Activated CD8-positive, alpha-beta T cell treated with anti-CD3 and anti-CD28 coated beads, Interleukin-2, amount 10 ng/mL, durations not matched to agents 7 days and 5 days (primary cell): ENCODE data around the gene KCNF1. TPM values are rescaled to one million over a fixed set of nuclear protein-coding genes. Genes with fewer than 3 reads are reported as not detected.

ENCODE experiments used
- ATAC-seq: fragments of 150-1000 bp; cut with Tn5 transposase; one replicate; pipeline ENCODE4 v1.10.0; 2021; ENCODE audit warnings: moderate library complexity
- CTCF ChIA-PET: fragments of 350-600 bp; sonication (Branson Sonifier 250); formaldehyde crosslinking; loops from one replicate; lab custom pipeline; 2021; ENCODE audit warnings: antibody characterized with exemption; lab: Charles Lee
- POLR2A ChIA-PET: fragments of 350-600 bp; sonication (Branson Sonifier 250); formaldehyde crosslinking; loops from one replicate; lab custom pipeline; 2021; ENCODE audit warnings: antibody characterized with exemption; lab: Charles Lee
- DNase-seq: peaks from one replicate; pipeline ENCODE4 v3.0.0-alpha.2; 2020
- H3K27ac Mint-ChIP-seq: one replicate; pipeline ENCODE4 v1.8.0; 2021; ENCODE audit warnings: mild to moderate bottlenecking, mixed read lengths
- H3K27me3 Mint-ChIP-seq: one replicate; pipeline ENCODE4 v1.8.0; 2021; ENCODE audit warnings: low read depth, mixed read lengths
- H3K36me3 Mint-ChIP-seq: one replicate; pipeline ENCODE4 v1.8.0; 2021; ENCODE audit warnings: low read depth, mixed read lengths
- H3K4me1 Mint-ChIP-seq: one replicate; pipeline ENCODE4 v1.8.0; 2021; ENCODE audit warnings: low read depth, mixed read lengths
- H3K4me3 Mint-ChIP-seq: one replicate; pipeline ENCODE4 v1.8.0; 2021; ENCODE audit warnings: mild to moderate bottlenecking, mixed read lengths
- H3K9me3 Mint-ChIP-seq: one replicate; pipeline ENCODE4 v1.8.0; 2022; ENCODE audit warnings: mixed read lengths; ENCODE audit not compliant: insufficient read depth
- total RNA-seq, 2 experiments: library from RNA; stranded (reverse); gene quantifications; one replicate each; pipeline ENCODE4 v1.2.3, GENCODE V29; 2021

Gene KCNF1, protein sequence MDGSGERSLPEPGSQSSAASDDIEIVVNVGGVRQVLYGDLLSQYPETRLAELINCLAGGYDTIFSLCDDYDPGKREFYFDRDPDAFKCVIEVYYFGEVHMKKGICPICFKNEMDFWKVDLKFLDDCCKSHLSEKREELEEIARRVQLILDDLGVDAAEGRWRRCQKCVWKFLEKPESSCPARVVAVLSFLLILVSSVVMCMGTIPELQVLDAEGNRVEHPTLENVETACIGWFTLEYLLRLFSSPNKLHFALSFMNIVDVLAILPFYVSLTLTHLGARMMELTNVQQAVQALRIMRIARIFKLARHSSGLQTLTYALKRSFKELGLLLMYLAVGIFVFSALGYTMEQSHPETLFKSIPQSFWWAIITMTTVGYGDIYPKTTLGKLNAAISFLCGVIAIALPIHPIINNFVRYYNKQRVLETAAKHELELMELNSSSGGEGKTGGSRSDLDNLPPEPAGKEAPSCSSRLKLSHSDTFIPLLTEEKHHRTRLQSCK
- total RNA-seq, result not detected

GRCh38 chr2:10911291-10912075, at the start of gene KCNF1:
Gene KCNF1, plus strand, starts transcription at chr2:10911934. Its CDS starts 493 bp downstream, at chr2:10912427.
- no peak within 1 kb of the TSS for H3K27ac Mint-ChIP-seq
- H3K4me3 Mint-ChIP-seq, result no peak within 1 kb of the TSS
- ChIA-PET CTCF (no interaction called here), POLR2A (no interaction called here)
- H3K9me3 Mint-ChIP-seq, result no peaks in the 10 kb centered on the region
- no peak for DNase-seq
- H3K36me3 Mint-ChIP-seq, result no peaks in the 10 kb centered on the region
- peaks cover 27% of the 10 kb centered on the region for H3K27me3 Mint-ChIP-seq
- ATAC-seq, result no peak
- no peaks in the 10 kb centered on the region for H3K4me1 Mint-ChIP-seq

GRCh38 chr2:10862330-10862729, 49.4 kb upstream of the KCNF1 start:
- Mint-ChIP-seq H3K36me3 (no peaks in the 10 kb centered on the region), H3K27me3 (peaks cover 43% of the 10 kb centered on the region), H3K4me1 (peaks cover 30% of the 10 kb centered on the region), H3K4me3 (no peak overlapping the region), H3K27ac (no peak overlapping the region), H3K9me3 (no peaks in the 10 kb centered on the region)
- ATAC-seq (no peak), DNase-seq (no peak)
- ChIA-PET POLR2A (no interaction called here), CTCF (interaction anchor here (0.9 kb wide), 1 partner anchor 30 kb away, joined by 3 read pairs; no protein-coding TSS in a partner anchor)

DNA sequence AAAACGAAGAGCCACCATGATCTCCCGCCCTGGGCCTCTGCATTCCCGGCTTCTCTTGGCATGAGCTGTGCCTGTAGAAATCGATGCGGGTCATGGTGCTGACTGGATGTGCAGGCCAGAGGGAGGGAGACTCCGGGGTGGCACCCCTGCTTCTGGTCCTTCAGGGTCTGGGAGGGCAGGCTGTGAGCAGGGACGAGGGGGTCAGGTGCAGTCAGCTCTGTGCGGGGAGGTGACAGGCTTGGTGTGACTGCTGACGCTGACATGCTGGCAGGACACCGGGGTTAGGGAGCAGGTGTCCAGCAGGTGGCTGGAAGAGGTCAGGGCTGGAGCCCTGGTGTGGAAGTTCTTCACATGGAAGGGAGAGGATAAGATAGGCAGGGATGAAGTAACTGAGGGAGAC, 48.7 kb upstream of the KCNF1 start:
- no peaks in the 10 kb centered on the region for H3K36me3 Mint-ChIP-seq
- ChIA-PET CTCF (interaction anchor here (0.9 kb wide), 1 partner anchor 30 kb away, joined by 3 read pairs; no protein-coding TSS in a partner anchor), POLR2A (no interaction called here)
- no peak overlapping the region for H3K4me3 Mint-ChIP-seq
- H3K4me1 Mint-ChIP-seq, result peaks cover 30% of the 10 kb centered on the region
- ATAC-seq (no peak), DNase-seq (no peak)
- H3K27ac Mint-ChIP-seq, result no peak overlapping the region
- H3K27me3 Mint-ChIP-seq, result peaks cover 41% of the 10 kb centered on the region
- H3K9me3 Mint-ChIP-seq, result no peaks in the 10 kb centered on the region

GRCh38 chr2:10863837-10864236, 47.9 kb upstream of the KCNF1 start:
- ChIA-PET CTCF (interaction anchor here (1.4 to 1.7 kb wide), 2 partner anchors 28 to 31 kb away, joined by 4 to 6 read pairs; no protein-coding TSS in a partner anchor), POLR2A (no interaction called here)
- H3K27me3 Mint-ChIP-seq, result peaks cover 41% of the 10 kb centered on the region
- H3K9me3 Mint-ChIP-seq, result no peaks in the 10 kb centered on the region
- no peak for ATAC-seq
- H3K27ac Mint-ChIP-seq, result no peak overlapping the region
- peaks cover 30% of the 10 kb centered on the region for H3K4me1 Mint-ChIP-seq
- peak; percentile 23 for DNase-seq
- no peaks in the 10 kb centered on the region for H3K36me3 Mint-ChIP-seq
- no peak overlapping the region for H3K4me3 Mint-ChIP-seq

GRCh38 chr2:10864251-10864650, 47.5 kb upstream of the KCNF1 start:
- no peak overlapping the region for H3K4me3 Mint-ChIP-seq
- no peak for ATAC-seq
- H3K36me3 Mint-ChIP-seq, result no peaks in the 10 kb centered on the region
- no peak overlapping the region for H3K27ac Mint-ChIP-seq
- no peak for DNase-seq
- no peaks in the 10 kb centered on the region for H3K9me3 Mint-ChIP-seq
- ChIA-PET POLR2A (interaction anchor here (0.6 kb wide), 1 partner anchor 11 kb away, joined by 3 read pairs; no protein-coding TSS in a partner anchor), CTCF (interaction anchor here (1.4 to 1.7 kb wide), 2 partner anchors 29 to 32 kb away, joined by 4 to 6 read pairs; no protein-coding TSS in a partner anchor)
- peaks cover 38% of the 10 kb centered on the region for H3K27me3 Mint-ChIP-seq
- peaks cover 30% of the 10 kb centered on the region for H3K4me1 Mint-ChIP-seq

- peak; percentile 47 for DNase-seq
- peak; percentile 90 for ATAC-seq
- CTCF ChIA-PET, result interaction anchor here (1.0 to 1.7 kb wide), 3 partner anchors 29 to 33 kb away, joined by 4 to 6 read pairs (median 4); no protein-coding TSS in a partner anchor
- Mint-ChIP-seq H3K27me3 (peaks cover 37% of the 10 kb centered on the region), H3K4me1 (peaks cover 30% of the 10 kb centered on the region), H3K9me3 (no peaks in the 10 kb centered on the region), H3K36me3 (no peaks in the 10 kb centered on the region), H3K27ac (no peak overlapping the region), H3K4me3 (no peak overlapping the region)
- POLR2A ChIA-PET, result interaction anchor here (0.6 kb wide), 1 partner anchor 10 kb away, joined by 3 read pairs; no protein-coding TSS in a partner anchor
Observed at GRCh38 chr2:10864861-10865636, 46.7 kb upstream of the KCNF1 start.

DNA sequence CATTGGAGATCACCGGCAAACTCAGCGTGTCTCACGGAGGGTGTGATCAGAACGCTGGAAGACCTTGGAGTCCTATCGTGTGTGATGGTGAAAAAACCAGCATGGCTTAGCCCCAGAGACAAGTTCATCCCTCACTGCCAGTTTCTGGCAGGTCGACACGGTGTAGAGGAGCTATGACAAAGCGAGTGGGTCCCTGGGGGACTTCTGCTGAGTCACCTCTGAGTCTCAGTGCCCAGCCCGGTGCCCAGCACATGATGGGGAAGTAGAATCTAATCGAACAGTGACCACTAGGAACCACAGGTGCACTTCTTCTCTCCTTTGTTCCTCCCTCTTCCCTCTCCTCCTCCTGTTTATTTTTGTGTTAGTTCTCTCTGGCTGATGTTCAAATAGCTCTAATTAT, 45.9 kb upstream of the KCNF1 start:
- ATAC-seq (no peak), DNase-seq (no peak)
- CTCF ChIA-PET, result interaction anchor here (0.8 to 1.0 kb wide), 2 partner anchors 30 to 242 kb away, joined by 3 to 4 read pairs; no protein-coding TSS in a partner anchor
- H3K9me3 Mint-ChIP-seq, result no peaks in the 10 kb centered on the region
- H3K27me3 Mint-ChIP-seq, result peaks cover 35% of the 10 kb centered on the region
- POLR2A ChIA-PET, result no interaction called here
- H3K4me1 Mint-ChIP-seq, result peaks cover 29% of the 10 kb centered on the region
- no peak overlapping the region for H3K27ac Mint-ChIP-seq
- no peaks in the 10 kb centered on the region for H3K36me3 Mint-ChIP-seq
- H3K4me3 Mint-ChIP-seq, result no peak overlapping the region

DNA sequence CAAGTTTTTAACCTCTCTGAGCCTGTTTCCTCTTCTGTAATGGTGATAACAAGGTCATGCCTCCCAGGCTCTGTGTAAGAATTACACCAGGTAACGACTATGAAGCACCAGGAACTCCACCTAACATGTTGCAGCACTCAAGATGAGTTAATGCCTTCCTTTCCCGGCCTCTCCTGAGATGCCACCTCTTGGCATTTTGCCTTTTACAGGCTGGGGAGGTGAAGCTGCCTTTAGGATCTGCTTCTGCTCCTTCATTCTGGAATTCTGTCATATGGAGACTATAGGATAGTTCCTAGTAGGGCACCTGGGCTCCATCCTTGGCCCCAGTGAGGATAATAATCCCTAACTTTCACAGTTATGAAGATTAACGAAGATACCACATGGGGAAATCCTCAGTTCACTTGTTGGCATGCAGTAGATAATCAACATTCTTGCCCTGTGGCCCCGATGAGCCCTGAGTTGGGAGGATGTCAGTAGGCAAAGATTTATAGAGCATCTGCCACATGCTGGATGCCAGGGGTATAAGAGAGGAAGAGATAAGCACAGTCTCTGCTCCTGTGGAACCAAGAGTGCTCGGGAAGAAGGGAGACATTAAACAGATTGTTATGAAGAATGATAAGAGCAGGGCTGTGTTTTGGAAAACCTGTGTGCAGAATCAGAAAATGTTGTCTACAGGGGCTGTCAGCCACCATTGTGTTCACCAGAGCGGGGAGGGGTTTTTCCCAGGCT, 43.9 kb upstream of the KCNF1 start:
- H3K4me3 Mint-ChIP-seq, result no peak overlapping the region
- POLR2A ChIA-PET, result no interaction called here
- ATAC-seq, result no peak
- peaks cover 32% of the 10 kb centered on the region for H3K27me3 Mint-ChIP-seq
- H3K36me3 Mint-ChIP-seq, result no peaks in the 10 kb centered on the region
- peaks cover 25% of the 10 kb centered on the region for H3K4me1 Mint-ChIP-seq
- H3K9me3 Mint-ChIP-seq, result no peaks in the 10 kb centered on the region
- no peak for DNase-seq
- no peak overlapping the region for H3K27ac Mint-ChIP-seq
- CTCF ChIA-PET, result no interaction called here

DNA sequence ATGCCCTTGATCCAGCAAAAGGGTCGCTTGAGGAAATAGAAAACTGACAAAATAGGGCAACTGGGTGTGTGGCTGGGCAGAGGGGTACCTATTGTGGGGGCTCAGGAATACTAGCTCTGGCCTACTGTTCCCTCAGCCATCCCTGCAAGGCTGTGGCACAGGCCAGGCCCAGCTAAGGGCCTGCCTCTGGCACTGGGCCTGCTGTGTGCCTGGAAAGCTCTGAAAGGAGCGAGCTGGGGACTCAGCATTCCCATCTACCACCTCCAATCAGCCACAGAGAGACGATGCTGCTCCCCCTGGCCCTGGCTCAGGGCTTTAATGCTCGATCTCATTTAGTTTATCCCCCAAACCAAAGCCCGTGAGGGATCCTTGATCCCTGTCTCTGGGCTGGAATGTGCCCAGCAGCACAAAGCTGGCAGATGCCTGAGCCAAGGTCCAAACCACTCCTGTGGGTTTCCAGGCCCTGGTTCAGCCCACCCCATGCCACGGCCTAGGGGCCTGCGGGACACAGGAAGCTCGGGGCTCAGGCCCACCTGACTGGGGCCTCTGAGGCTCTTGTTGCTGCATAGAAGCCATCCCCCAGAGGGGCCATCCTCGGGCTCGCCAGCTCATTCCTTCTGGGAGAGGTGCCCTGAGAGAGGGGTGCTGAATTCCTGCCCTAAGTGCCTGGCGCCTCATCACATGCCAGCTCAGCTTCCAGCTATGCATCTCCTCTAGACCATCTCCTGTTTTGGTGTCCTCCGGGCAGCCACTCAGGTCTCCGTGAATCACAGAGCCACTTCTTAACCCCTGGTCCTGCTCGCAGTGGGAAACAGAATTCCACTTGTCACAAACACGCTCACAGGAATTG, 43.0 kb upstream of the KCNF1 start:
- ChIA-PET POLR2A (interaction anchor here (0.6 kb wide), 1 partner anchor 10 kb away, joined by 3 read pairs; no protein-coding TSS in a partner anchor), CTCF (no interaction called here)
- H3K9me3 Mint-ChIP-seq, result no peaks in the 10 kb centered on the region
- no peaks in the 10 kb centered on the region for H3K36me3 Mint-ChIP-seq
- ATAC-seq (no peak), DNase-seq (no peak)
- no peak overlapping the region for H3K27ac Mint-ChIP-seq
- no peak overlapping the region for H3K4me3 Mint-ChIP-seq
- peaks cover 28% of the 10 kb centered on the region for H3K27me3 Mint-ChIP-seq
- H3K4me1 Mint-ChIP-seq, result peaks cover 17% of the 10 kb centered on the region

DNA sequence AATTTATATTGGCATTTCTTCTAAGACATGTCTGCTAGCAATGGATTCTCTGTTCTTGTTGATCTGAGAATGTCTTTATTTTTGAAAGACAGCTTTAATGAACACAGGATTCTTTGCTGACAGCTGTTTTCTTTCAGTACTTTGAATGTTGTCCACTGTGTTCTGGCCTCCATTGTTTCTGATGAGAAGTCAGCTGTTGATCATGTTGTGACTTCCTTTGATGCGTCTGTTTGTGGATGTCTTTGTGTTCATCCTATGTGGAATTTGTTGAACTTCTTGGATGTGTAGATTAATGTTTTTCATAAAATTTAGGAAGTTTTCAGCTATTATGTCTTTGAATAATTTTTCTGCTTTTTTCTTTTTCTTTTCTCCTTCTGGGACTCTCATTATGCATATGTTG, 39.8 kb upstream of the KCNF1 start:
- H3K36me3 Mint-ChIP-seq, result no peaks in the 10 kb centered on the region
- no peaks in the 10 kb centered on the region for H3K4me1 Mint-ChIP-seq
- POLR2A ChIA-PET, result no interaction called here
- peaks cover 27% of the 10 kb centered on the region for H3K27me3 Mint-ChIP-seq
- CTCF ChIA-PET, result no interaction called here
- no peaks in the 10 kb centered on the region for H3K9me3 Mint-ChIP-seq
- ATAC-seq, result no peak
- no peak overlapping the region for H3K27ac Mint-ChIP-seq
- no peak for DNase-seq
- no peak overlapping the region for H3K4me3 Mint-ChIP-seq
